ENCODE results near the gene TSPAN18. TPM values are rescaled to one million over a fixed set of nuclear protein-coding genes. Genes with fewer than 3 reads are reported as not detected.

Gene TSPAN18
- total and polyA plus RNA-seq, 2 donors, result 2.2 to 2.6 TPM

DNA sequence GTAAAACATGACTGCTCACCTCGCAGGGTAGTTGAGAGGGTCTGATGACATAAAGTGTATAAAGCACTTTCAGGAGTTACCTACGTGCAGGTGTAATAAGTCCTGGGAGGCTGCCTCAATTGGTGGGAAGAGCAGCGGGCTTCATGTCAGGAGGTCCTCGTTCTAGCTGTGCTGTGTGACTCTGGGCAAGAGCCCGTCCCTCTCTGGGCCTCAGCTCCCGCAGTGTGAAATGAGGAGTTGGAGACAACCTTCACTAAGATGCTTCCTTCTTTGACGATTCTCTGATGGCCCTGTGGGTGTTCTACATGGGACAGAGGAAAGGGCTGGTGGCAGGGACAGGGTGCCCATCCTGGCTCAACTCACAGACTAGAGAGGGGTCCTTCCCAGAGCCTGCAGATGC lies 166.1 kb downstream of the TSPAN18 start:
- Histone ChIP-seq H3K9me3 (ENCODE audit: control insufficient read depth in 2 of 2, insufficient read depth in 1 of 2, low read length in 1 of 2) (no peaks in the 10 kb centered on the region), H3K36me3 (ENCODE audit: control insufficient read depth in 2 of 2, insufficient read depth in 2 of 2, low read length in 1 of 2) (no peaks in the 10 kb centered on the region), H3K4me3 (ENCODE audit: low read length in 2 of 2) (no peak overlapping the region), H3K27ac (ENCODE audit: low read depth in 1 of 2, low read length in 1 of 2) (no peak overlapping the region), H3K4me1 (ENCODE audit: control insufficient read depth in 2 of 2, insufficient read depth in 2 of 2, low read length in 2 of 2) (no peaks in the 10 kb centered on the region), H3K27me3 (ENCODE audit: control insufficient read depth in 2 of 2, insufficient read depth in 1 of 2, low read length in 1 of 2) (peaks cover 0 to 10% of the 10 kb centered on the region in 2 donors)
- DNase-seq (ENCODE audit: low read depth in 6 of 9, low spot score in 9 of 9), result no peak
- WGBS, result 95% methylated on average over 7 of the region's 7 CpGs

DNA sequence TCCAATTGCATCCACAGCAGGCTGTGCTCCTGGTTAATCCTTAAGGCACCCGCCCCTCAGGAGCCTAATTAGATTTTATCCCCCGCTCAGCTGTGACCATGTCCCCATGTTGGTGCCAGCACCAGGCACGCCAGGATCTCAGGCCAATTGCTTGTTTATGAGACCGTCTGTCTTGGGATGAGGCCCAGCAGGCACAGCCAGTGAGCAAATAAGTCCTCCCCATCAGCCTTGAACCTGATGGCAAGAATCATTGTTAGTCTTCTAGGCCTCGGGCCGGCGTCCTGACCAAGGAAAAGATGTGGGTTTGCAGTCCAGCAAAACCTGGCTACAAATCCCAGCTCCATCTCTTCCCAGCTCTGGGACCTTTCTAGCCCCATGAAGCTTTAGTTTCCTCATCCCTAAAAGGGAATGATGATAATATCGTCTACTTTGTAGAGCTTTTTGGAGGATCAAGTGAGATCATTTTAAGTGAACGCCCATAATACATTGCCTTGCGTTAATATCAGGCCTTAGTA lies 166.6 kb downstream of the TSPAN18 start:
- WGBS, result 96% methylated on average over 10 of the region's 10 CpGs
- no peak overlapping the region for H3K4me3 ChIP-seq (ENCODE audit: low read length in 2 of 2)
- no peaks in the 10 kb centered on the region for H3K9me3 ChIP-seq (ENCODE audit: control insufficient read depth in 2 of 2, insufficient read depth in 1 of 2, low read length in 1 of 2)
- DNase-seq (ENCODE audit: low read depth in 6 of 9, low spot score in 9 of 9), result no peak
- H3K27ac ChIP-seq (ENCODE audit: low read depth in 1 of 2, low read length in 1 of 2), result no peak overlapping the region
- no peaks in the 10 kb centered on the region for H3K4me1 ChIP-seq (ENCODE audit: control insufficient read depth in 2 of 2, insufficient read depth in 2 of 2, low read length in 2 of 2)
- no peaks in the 10 kb centered on the region for H3K36me3 ChIP-seq (ENCODE audit: control insufficient read depth in 2 of 2, insufficient read depth in 2 of 2, low read length in 1 of 2)
- H3K27me3 ChIP-seq (ENCODE audit: control insufficient read depth in 2 of 2, insufficient read depth in 1 of 2, low read length in 1 of 2), result peaks cover 0 to 10% of the 10 kb centered on the region in 2 donors

DNA sequence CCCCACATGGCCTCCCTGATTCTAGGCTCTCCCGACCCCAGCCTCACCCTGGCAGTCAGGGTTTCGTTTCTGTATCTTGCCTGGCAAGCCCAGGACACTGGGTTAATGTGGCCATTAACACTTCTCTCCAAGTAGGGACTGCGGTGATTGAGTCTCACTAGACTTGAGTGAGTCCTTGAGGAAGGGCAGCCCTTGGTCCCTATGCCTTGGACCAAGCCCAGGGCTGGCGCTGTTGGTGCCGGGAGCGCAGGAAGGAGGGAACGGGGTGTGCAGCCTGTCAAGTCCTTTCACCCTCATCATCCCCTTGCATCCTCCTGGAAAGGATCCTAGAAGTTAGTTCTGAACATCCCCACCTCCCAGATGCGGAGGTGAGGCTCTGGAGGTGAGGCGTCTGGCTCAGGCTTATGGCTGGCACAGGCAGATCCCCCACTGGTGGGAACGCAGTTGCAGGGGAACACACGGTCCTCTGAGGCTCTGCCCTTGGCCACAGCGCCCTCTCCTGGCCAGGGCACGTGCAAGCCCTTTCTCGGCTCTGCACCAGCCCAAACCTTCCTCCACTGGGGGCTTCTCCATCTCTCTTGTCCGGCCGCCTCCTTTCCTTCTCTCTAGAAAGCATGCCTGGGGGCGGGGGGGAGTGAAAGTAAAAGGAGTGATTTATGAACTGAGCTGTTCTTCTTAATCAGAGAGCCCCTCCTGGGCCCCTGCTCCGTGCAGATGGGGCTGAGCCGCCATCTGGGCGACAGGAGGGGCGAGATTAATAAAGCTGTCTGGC lies 167.3 kb downstream of the TSPAN18 start:
- DNase-seq (ENCODE audit: low read depth in 6 of 9, low spot score in 9 of 9), result peak in 2 of 9 donors; percentile 33 to 44
- H3K27ac ChIP-seq (ENCODE audit: low read depth in 1 of 2, low read length in 1 of 2), result no peak overlapping the region
- H3K27me3 ChIP-seq (ENCODE audit: control insufficient read depth in 2 of 2, insufficient read depth in 1 of 2, low read length in 1 of 2), result peaks cover 0 to 10% of the 10 kb centered on the region in 2 donors
- no peaks in the 10 kb centered on the region for H3K4me1 ChIP-seq (ENCODE audit: control insufficient read depth in 2 of 2, insufficient read depth in 2 of 2, low read length in 2 of 2)
- H3K4me3 ChIP-seq (ENCODE audit: low read length in 2 of 2), result no peak overlapping the region
- WGBS, result 54% methylated on average over 21 of the region's 21 CpGs
- no peaks in the 10 kb centered on the region for H3K36me3 ChIP-seq (ENCODE audit: control insufficient read depth in 2 of 2, insufficient read depth in 2 of 2, low read length in 1 of 2)
- H3K9me3 ChIP-seq (ENCODE audit: control insufficient read depth in 2 of 2, insufficient read depth in 1 of 2, low read length in 1 of 2), result no peaks in the 10 kb centered on the region

- peak in 3 of 9 donors; percentile 7 to 47 (median 19) for DNase-seq (ENCODE audit: low read depth in 6 of 9, low spot score in 9 of 9)
- Histone ChIP-seq H3K4me1 (ENCODE audit: control insufficient read depth in 2 of 2, insufficient read depth in 2 of 2, low read length in 2 of 2) (no peaks in the 10 kb centered on the region), H3K4me3 (ENCODE audit: low read length in 2 of 2) (no peak overlapping the region), H3K9me3 (ENCODE audit: control insufficient read depth in 2 of 2, insufficient read depth in 1 of 2, low read length in 1 of 2) (no peaks in the 10 kb centered on the region), H3K27me3 (ENCODE audit: control insufficient read depth in 2 of 2, insufficient read depth in 1 of 2, low read length in 1 of 2) (no peaks in the 10 kb centered on the region), H3K27ac (ENCODE audit: low read depth in 1 of 2, low read length in 1 of 2) (no peak overlapping the region), H3K36me3 (ENCODE audit: control insufficient read depth in 2 of 2, insufficient read depth in 2 of 2, low read length in 1 of 2) (no peaks in the 10 kb centered on the region)
- 89% methylated on average over 3 of the region's 3 CpGs for WGBS
Measured at GRCh38 chr11:44899959-44900358, 173.2 kb downstream of the TSPAN18 start.

GRCh38 chr11:44901120-44901633 lies 174.4 kb downstream of the TSPAN18 start:
- no peaks in the 10 kb centered on the region for H3K36me3 ChIP-seq (ENCODE audit: control insufficient read depth in 2 of 2, insufficient read depth in 2 of 2, low read length in 1 of 2)
- no peak for DNase-seq (ENCODE audit: low read depth in 6 of 9, low spot score in 9 of 9)
- 96% methylated on average over 7 of the region's 7 CpGs for WGBS
- H3K27me3 ChIP-seq (ENCODE audit: control insufficient read depth in 2 of 2, insufficient read depth in 1 of 2, low read length in 1 of 2), result no peaks in the 10 kb centered on the region
- H3K9me3 ChIP-seq (ENCODE audit: control insufficient read depth in 2 of 2, insufficient read depth in 1 of 2, low read length in 1 of 2), result no peaks in the 10 kb centered on the region
- no peak overlapping the region for H3K27ac ChIP-seq (ENCODE audit: low read depth in 1 of 2, low read length in 1 of 2)
- H3K4me3 ChIP-seq (ENCODE audit: low read length in 2 of 2), result no peak overlapping the region
- no peaks in the 10 kb centered on the region for H3K4me1 ChIP-seq (ENCODE audit: control insufficient read depth in 2 of 2, insufficient read depth in 2 of 2, low read length in 2 of 2)

DNA sequence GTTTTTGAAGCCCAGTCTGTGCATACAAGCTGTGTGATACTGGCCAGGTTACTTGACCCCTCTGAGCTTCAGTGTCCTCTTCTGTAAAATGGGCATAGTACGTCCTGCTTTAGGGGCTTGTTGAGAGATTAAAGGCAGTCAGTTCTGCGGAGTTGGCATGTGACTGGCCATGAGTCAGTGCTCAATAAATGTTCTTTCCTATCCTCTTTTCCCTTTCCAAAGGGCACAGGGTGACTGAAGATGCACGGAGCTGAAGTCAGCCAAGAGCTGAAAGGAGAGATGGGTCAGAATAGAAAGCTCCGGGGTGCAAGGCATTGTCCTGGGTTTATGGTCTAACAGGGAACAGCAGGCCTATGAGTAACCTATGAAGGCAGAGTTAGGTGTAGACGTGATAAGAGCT lies 175.0 kb downstream of the TSPAN18 start:
- DNase-seq (ENCODE audit: low read depth in 6 of 9, low spot score in 9 of 9), result no peak
- H3K27me3 ChIP-seq (ENCODE audit: control insufficient read depth in 2 of 2, insufficient read depth in 1 of 2, low read length in 1 of 2), result no peaks in the 10 kb centered on the region
- H3K4me3 ChIP-seq (ENCODE audit: low read length in 2 of 2), result no peak overlapping the region
- no peaks in the 10 kb centered on the region for H3K36me3 ChIP-seq (ENCODE audit: control insufficient read depth in 2 of 2, insufficient read depth in 2 of 2, low read length in 1 of 2)
- WGBS, result 98% methylated on average over 5 of the region's 5 CpGs
- no peak overlapping the region for H3K27ac ChIP-seq (ENCODE audit: low read depth in 1 of 2, low read length in 1 of 2)
- no peaks in the 10 kb centered on the region for H3K9me3 ChIP-seq (ENCODE audit: control insufficient read depth in 2 of 2, insufficient read depth in 1 of 2, low read length in 1 of 2)
- no peaks in the 10 kb centered on the region for H3K4me1 ChIP-seq (ENCODE audit: control insufficient read depth in 2 of 2, insufficient read depth in 2 of 2, low read length in 2 of 2)

- H3K4me3 ChIP-seq (ENCODE audit: low read length in 2 of 2), result no peak overlapping the region
- H3K36me3 ChIP-seq (ENCODE audit: control insufficient read depth in 2 of 2, insufficient read depth in 2 of 2, low read length in 1 of 2), result no peaks in the 10 kb centered on the region
- H3K9me3 ChIP-seq (ENCODE audit: control insufficient read depth in 2 of 2, insufficient read depth in 1 of 2, low read length in 1 of 2), result no peaks in the 10 kb centered on the region
- WGBS, result 87% methylated on average over 7 of the region's 7 CpGs
- no peak for DNase-seq (ENCODE audit: low read depth in 6 of 9, low spot score in 9 of 9)
- no peaks in the 10 kb centered on the region for H3K27me3 ChIP-seq (ENCODE audit: control insufficient read depth in 2 of 2, insufficient read depth in 1 of 2, low read length in 1 of 2)
- no peaks in the 10 kb centered on the region for H3K4me1 ChIP-seq (ENCODE audit: control insufficient read depth in 2 of 2, insufficient read depth in 2 of 2, low read length in 2 of 2)
- H3K27ac ChIP-seq (ENCODE audit: low read depth in 1 of 2, low read length in 1 of 2), result no peak overlapping the region
Measured at GRCh38 chr11:44903035-44903434, 176.3 kb downstream of the TSPAN18 start.

DNA sequence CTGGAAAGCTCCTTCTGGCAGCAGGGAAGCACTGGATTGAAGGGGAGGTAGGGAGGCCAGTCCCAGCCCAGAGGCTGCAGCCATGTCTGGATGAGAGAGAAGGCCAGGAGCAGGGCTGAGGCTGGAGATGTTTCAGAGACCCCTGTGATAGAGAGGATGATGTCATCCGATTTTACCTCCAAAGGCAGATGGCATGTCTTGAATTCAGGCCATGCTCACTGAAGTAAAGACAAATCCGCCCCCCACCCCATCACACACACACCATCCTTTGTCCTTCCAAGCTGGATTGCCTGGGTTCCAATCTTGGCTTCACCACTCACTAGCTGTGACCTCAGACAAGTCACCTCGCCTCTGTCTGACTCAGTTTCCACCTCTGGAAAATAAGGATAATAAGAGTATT lies 176.8 kb downstream of the TSPAN18 start:
- Histone ChIP-seq H3K27me3 (ENCODE audit: control insufficient read depth in 2 of 2, insufficient read depth in 1 of 2, low read length in 1 of 2) (no peaks in the 10 kb centered on the region), H3K36me3 (ENCODE audit: control insufficient read depth in 2 of 2, insufficient read depth in 2 of 2, low read length in 1 of 2) (no peaks in the 10 kb centered on the region), H3K4me3 (ENCODE audit: low read length in 2 of 2) (no peak overlapping the region), H3K27ac (ENCODE audit: low read depth in 1 of 2, low read length in 1 of 2) (no peak overlapping the region), H3K9me3 (ENCODE audit: control insufficient read depth in 2 of 2, insufficient read depth in 1 of 2, low read length in 1 of 2) (no peaks in the 10 kb centered on the region), H3K4me1 (ENCODE audit: control insufficient read depth in 2 of 2, insufficient read depth in 2 of 2, low read length in 2 of 2) (no peaks in the 10 kb centered on the region)
- no peak for DNase-seq (ENCODE audit: low read depth in 6 of 9, low spot score in 9 of 9)
- 95% methylated on average over 3 of the region's 3 CpGs for WGBS

GRCh38 chr11:44904261-44905020 lies 177.7 kb downstream of the TSPAN18 start:
- DNase-seq (ENCODE audit: low read depth in 6 of 9, low spot score in 9 of 9), result no peak
- H3K36me3 ChIP-seq (ENCODE audit: control insufficient read depth in 2 of 2, insufficient read depth in 2 of 2, low read length in 1 of 2), result no peaks in the 10 kb centered on the region
- no peaks in the 10 kb centered on the region for H3K4me1 ChIP-seq (ENCODE audit: control insufficient read depth in 2 of 2, insufficient read depth in 2 of 2, low read length in 2 of 2)
- H3K27me3 ChIP-seq (ENCODE audit: control insufficient read depth in 2 of 2, insufficient read depth in 1 of 2, low read length in 1 of 2), result no peaks in the 10 kb centered on the region
- no peak overlapping the region for H3K4me3 ChIP-seq (ENCODE audit: low read length in 2 of 2)
- no peak overlapping the region for H3K27ac ChIP-seq (ENCODE audit: low read depth in 1 of 2, low read length in 1 of 2)
- WGBS, result 86% methylated on average over 12 of the region's 12 CpGs
- no peaks in the 10 kb centered on the region for H3K9me3 ChIP-seq (ENCODE audit: control insufficient read depth in 2 of 2, insufficient read depth in 1 of 2, low read length in 1 of 2)

Measured in thymus (tissue), 11 donors.